HG02588 (cell line): ENCODE results near the gene FH.

ENCODE experiments used
- ATAC-seq: cut with Tn5 transposase; IDR thresholded peaks from one replicate; pipeline ENCODE4 v1.9.1; 2021; ENCODE audit warnings: mild to moderate bottlenecking, moderate library complexity; ENCODE audit not compliant: unreplicated experiment

FH gene

DNA sequence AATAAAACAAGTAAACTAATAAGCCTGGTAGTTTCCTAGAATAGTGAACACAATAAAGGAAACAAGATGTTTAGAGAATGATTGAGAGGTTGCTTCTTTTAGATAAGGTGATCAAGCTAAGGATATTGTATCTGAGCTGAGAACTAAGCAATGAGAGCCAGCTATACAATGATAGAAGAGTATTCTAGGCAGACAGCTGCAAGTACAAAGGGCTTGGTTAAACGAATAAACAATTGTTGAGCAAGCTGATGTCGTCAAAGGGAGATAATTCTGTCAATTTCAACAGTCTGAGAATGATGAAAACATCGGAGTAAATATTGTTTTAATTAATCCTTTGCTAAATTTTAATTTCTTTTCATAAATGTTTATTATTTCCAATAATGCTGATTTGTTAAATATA, 5.5 kb upstream of the FH start:
- no peak for ATAC-seq

DNA sequence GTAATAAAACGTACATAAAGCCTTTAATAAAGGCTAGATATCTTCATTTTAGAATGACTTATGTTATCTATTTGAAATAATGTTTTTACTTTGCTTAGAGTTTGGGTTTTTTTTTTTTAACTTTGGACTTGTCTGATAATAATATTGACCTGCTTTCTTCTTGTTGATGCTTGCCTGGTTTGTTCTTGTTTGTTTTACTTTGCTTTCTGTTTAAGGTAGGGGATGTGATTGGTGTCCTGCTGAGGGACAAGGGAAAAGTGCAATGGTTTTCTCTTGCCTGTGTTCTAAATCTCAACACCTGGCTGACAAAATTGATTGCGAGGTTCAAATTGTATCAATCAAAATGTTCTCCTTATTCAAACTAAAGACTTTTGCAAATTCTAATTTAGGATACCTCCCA, 2.2 kb upstream of the FH start:
- no peak for ATAC-seq

DNA sequence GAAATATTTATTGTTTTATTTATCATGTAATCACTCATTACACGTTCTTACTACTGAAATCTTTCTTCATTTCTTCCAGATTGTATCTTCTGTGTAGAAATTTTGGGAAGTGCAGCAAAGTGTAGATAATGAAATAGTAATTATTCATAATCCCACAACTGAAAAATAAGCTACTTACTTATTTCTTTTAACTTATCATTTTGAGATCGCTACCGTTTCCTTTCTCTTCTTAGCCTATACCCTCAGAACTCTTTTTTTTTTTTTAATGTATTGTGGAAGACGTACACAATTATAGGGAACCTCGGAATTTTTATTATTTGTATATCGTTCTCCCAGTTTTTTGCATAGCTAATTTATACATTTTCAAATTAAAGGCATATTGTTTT, 518 bp upstream of the FH start:
- no peak for ATAC-seq

DNA sequence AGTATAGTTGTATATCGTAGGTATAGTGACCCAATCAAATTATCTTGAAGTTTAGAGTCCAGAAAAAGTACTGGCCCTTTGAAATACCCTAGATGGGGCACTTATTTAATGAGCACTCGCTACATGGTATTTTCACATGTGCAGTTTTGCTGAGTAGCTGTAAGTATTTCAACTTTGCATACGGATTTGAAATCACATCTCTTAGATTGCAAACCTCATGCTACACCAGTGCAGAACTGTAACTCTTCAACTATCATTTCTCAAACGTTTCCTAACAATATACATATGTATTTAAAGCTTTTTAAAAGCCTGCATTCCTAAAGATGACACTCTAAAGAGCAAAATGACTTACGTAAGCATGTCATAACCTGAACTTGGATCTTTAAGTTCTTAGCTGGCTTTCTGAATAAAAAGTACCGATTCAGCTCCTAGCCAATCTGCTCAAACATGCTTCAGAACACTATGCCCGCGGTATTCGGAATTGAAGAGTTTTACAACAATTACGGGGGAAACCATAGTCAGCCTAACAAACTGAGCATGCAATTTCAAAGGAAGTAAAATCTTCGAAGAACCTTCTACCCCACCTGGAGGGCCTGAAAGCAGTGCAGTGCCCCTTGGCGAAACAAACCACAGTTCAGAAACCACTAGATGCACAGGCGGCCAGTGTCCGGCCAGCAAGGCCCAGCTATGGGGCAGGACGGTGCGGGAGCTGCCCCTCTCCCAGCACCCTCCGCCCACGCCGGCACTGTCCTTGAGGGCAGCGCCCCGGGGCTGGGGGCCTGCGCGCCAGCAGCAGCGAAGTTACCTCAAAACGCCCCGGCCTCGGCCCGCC, 863 bp downstream of the FH start:
- peak; percentile 30 for ATAC-seq

DNA sequence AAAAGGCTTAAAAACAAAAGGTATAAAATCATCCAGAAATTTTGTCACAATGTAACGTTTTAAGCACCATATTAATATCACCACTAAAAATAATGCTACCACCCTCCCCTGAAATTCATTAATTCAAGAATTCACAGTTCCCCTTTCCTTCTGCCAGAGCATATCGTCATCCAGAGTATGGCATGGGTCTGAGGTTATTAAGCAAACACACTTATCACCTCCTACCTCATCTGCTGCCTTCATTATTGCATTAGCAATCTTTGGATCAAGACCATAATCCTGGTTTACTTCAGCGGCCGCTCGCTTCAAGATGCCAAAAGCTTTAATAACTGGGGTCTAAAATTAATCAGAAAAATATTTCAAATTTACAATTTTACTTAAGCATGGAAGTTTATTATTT, 6.2 kb downstream of the FH start:
- no peak for ATAC-seq

DNA sequence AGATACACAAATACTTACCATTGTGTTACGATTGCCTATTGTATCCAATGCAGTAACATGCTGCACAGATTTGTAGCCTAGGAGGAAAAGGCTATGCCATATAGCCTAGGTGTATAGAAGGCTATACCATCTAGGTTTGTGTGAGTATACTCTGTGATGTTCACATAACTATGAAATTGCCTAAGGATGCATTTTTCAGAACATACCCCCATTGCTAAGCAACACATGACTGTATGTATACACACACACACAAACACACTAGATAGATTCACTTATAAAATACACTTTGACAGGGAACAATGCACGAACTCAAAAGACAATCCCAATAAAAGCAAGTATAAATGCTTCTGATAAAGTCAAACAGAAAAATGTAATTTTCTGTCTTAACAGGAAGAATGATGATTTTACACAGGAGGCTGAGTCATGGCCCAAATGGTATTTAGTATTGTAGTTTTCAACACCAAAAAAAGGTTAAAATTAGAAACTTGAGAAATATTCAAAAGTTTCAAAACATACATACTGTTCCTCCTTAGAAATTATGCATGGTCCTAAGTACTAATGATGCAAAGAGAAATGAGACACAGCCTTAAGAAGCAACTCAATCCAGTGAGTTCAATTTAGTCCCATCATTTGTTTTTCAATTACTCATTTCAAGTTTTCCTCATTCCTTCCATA, 12.2 kb downstream of the FH start:
- ATAC-seq = no peak

DNA sequence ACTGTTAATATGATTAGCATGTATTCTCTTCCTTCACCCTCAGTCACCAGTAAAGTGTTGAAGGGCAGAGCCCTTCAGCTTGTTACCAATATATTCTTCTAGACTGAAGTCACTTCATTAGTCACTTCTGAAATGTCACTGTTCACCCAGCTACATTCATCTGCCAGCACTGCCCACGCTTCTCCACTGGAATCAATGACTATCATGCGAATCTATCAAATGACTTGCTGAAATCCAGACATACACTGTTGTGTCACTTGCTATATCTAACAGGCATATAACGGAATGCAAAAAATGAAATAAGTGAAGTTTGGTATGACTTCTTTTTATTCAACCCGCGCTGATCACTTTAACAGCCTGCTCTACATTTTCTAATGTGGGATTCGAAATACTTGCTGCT, 16.1 kb downstream of the FH start:
- ATAC-seq = no peak

DNA sequence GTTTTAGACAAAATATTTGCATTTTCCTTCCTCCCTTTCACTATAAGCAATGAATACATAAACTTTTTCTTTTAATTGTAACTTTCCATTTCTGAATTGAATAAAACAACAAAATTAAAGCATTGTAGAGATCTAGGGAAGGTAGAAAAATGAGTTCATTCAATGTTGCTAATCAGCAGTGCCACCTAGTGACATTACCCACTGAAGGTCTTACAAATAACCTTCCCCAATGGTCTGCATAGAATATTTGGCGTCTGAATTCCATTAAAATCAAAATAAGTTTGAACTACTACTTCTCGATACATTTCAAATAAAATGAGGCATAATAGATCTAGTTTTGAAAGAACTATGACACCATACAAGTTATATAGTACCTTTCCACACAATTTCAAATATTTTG, 19.6 kb downstream of the FH start:
- no peak for ATAC-seq

DNA sequence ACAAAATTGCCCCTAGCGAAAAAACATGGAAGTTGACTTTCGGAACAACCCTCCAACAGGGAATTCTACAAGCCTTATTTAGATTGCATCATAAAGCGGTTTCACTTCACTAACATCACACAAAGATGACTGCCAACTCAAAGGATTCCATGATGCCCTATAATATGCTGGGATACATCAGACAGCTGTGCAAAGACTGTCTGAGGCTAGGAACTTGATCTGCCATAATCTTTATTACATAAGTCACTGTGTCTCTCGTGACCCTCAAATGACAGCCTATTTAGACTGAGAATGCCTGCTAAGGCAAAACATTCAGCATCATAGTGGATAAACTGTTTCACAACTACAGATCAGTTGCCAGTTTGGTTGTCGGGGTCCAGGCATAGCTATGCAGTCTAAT, 23.8 kb downstream of the FH start:
- no peak for ATAC-seq

DNA sequence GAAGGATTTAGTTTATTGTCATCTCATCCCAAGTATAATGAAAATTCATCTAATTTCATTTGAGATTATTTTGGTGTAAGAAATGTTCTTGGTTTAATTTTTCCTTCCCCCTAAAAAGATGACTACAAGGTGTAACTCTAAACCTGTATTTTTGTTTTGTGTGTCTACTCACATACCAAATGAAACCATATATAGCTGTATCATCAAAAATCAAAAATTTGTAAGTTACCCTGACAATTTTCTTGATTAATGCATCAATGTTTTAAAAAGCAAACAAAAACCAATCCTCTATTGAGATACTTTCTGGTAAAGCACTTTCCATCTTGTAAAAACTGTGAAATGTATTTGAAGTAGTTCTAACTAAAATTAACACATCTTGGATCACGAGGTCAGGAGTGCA, 30.8 kb downstream of the FH start:
- no peak for ATAC-seq

DNA sequence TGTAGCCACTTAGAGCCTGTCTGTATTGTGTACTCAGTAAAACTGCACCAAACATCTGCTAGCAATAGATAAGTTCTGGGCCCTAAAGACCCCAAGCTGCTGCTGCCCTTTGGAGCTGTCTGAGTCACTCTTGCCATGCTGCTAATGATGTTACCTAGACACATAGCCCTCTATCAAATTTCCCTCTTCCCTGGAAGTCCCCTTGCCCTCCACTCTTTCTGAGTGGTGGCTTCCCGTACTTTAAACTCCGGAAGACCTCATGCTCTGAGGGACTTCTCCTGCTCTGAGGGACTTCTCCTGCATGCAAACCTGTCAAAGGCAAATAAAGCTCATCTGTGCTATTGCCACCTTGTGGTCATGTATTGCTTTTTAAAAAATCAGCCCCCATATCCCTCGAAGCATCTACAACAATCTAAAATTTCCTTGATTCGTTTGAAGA, 34.0 kb downstream of the FH start:
- peak; percentile 69 for ATAC-seq

DNA sequence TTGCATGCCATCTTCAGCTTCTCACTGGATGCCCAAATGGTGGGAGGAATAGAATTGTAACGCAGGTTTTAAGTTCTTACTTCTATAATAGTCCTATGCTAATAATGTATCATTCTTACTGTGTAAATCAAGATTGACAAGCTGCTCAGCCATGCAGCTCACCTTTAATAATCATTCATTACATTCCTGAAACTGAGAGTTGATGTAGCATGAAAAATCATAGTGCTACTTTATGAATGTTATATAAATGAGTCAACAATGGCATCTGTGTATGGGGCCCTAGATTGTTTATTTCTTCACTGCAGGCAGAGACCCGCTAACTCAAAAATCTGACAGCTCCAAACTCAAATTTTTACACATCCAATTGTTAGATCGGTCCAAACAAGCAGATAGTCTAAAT, 34.4 kb downstream of the FH start:
- ATAC-seq = peak; percentile 58

DNA sequence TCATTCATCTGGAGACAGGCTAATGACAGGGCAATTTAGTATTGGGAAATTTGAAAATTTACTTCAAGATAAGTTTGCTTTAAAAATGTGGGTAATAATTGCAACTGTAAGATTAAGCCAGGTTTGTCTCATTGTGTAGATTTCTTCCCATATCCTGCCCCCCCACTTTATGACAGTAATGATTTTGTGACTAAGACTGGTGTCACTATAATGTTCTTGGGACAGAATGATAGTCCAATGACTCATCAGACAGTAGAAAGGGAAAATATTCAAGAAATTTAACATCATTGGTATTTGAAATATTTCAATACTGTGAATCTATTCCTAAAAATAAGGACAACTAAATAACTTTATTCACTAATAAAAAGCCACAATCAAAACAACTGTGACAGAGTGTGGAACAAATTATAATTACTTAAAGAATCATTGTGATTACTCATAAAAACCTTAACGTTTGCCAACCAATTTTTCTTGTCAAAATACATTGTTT, 36.7 kb downstream of the FH start:
- no peak for ATAC-seq

DNA sequence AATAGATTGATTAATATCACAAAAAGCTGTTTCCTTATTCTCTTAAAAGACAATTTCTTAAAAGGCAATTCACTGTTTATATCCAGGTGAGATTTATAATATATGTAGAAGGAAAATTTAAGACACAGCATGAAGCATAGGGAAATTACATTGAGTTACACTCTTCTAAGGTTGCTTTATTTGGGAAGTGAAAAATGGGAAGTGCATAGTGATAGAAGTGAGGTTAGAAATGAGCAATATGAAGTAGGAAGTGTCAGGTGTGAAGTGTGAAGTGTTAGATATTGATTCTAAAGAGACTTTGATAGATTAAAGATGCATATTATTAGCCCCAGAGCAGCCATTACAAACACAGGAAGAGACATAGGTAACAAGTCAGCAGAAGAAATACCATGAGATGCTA, 40.3 kb downstream of the FH start:
- ATAC-seq = no peak

DNA sequence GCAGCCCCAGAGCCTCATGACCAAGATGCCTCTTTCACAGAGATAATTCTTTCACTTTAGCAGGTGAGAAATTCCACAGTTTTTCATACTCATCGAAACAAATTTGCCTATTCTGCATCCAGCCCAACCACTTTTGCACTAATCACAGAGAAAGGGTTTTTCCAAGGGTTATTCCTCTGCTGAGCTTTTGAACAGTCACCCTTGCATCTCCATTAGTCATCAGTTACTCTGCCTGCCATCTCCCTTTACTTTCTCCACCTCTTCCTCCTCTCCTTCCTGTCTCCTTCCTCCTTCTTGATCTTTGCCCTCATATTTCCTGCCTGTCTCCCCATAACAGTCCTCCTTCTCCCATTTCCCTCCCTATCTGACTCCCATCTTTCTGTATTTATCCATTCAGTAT, 43.9 kb downstream of the FH start:
- no peak for ATAC-seq

DNA sequence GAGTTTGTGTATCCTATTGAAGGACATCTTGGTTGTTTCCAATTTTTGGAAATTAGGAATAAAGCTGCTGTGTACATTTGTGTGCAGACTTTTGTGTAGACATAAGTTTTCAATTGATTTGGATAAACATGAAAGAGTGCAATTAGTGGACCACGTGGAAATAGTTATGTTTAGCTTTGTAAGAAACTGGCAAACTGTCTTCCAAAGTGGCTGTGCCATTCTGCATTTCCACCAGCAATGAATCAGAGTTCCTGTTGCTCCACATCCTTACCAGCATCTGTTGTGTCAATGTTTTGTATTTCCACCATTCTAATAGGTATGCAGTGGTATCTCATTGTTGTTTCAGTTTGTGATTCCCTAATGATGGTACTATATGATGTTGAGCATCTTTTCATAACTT, 46.5 kb downstream of the FH start:
- no peak for ATAC-seq

DNA sequence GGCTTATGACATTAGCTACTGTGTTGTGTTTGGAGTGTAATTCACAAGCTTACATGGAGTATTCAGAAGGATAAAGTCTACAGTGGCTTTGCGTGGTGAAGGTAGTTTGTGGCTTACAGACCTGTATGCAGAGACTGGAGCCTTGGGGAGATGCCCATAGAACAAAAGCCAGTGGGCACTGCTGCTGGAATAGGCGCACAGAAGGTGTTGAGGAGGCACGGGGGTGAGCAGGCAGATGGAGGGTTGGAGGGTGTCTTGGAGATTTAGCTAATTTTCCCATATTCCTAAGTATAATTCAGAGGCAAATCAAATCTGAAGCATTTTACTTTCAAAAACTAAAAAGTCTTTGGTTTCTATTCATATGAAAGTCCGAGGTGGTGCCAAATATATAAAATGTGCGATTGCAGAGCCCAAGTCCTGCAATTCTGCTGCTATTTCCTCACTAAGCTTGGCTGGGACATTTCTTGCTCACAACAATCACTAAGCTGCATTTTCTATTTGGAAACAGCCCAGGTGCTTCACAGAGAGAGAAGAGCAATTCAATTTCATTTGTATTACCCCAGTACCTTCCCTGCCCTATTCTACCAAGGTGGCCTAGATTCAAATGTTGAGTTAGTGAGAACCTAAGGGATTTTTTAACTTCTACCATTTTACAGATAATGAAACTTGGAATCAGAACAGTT, 48.5 kb downstream of the FH start:
- no peak for ATAC-seq

DNA sequence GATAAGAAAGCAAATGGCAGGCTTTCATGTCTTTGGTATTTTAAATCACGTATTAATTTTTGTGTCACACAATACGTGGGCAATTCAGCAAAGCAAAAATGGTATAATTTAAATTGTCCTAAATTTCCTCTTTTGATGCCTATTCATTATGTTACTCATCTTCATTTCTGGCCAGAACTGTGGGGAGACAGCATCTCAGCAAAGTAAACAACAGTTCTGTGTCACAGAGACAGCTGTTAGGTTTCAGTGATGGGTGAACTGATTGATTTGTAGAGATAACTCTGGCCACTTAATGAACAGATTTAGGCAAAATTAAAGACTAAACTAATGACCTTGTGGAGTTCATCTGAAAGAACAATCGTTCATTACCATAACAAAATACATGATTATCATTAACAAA, 49.2 kb downstream of the FH start:
- no peak for ATAC-seq

DNA sequence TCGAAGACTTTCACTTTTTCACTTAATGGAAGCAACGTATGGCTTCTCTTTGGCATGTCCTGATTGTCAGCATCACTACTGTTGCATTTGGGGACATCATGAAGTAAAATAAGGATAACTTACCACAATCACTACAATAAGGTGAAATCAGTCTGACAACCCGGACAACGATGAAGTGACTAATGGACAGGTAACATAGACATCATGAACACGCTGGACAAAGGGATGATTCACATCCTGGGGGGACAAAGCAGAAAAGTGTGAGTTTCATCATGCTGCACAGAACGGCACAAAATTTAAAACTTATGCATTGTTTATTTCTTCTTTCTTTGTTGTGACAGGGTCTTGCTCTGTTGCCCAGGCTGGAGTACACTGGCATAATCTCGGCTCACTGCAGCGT, 53.9 kb downstream of the FH start:
- no peak for ATAC-seq

DNA sequence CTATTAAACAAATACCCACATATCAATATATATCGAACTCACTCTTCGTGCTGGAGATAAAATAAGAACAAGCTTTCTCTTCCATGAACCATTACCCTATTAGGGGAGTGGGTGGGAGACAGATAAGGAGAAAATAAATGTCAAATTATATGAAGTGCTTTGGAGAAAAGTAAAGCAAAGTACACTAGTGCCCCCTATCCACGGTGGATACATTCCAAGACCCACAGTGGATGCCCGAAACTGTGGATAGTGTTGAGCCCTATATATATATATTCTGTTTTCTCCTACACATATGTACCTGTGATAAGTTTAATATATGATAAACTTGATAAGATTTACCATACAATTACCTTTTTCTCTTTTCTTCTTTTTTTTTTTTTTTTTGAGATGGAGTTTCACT, 54.6 kb downstream of the FH start:
- no peak for ATAC-seq

DNA sequence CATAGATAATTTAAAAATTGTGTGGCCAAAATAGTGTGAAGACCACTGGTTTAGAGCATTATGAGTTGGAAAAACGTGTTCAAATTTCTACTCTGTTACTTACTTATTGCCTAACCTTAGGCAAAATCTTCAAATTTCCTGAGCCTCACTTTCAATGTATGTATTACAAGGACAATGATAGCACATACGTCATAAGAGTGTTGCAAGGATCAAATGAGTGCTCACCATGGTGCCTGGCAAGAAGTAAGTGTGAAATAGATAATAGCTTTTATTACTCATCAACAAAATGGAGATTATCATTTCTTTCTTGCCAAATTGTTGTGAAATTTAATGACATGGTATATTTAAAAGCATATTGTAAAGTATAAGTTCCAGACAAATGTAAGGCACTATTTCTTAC, 57.2 kb downstream of the FH start:
- ATAC-seq = no peak
